Metanephros (tissue), 2 donors: Measurements from ENCODE around the gene STX1B. TPM values are rescaled to one million over a fixed set of nuclear protein-coding genes. Genes with fewer than 3 reads are reported as not detected.

Source experiments
- small RNA-seq: library from RNA; depleted of rRNA; stranded (forward); fragments of <200 nt; gene quantifications from one replicate; pipeline ENCODE3, GENCODE V24; 2014; ENCODE audit warnings: low replicate concordance
- total RNA-seq: library from RNA; depleted of rRNA; stranded (reverse); fragments of >200 nt; gene quantifications from one replicate; pipeline ENCODE4 v1.2.3, GENCODE V29; 2014

Gene STX1B
- 2.6 TPM for total RNA-seq

GRCh38 chr16:31010585-31011325, at the start of gene STX1B:
TSS of gene STX1B (minus strand) at chr16:31010638. CDS start at chr16:31010396, 242 bp downstream.

GRCh38 chr16:31032736-31033708, 22.6 kb upstream of the STX1B start, which contains the start of gene STX4:
TSS of gene STX4 (plus strand) at chr16:31033558. CDS start at chr16:31033806, 248 bp downstream.

GRCh38 chr16:30984669-30985400, 25.6 kb downstream of the STX1B start, which contains the start of gene HSD3B7:
TSS of gene HSD3B7 (plus strand) at chr16:30985207. CDS start at chr16:30985659, 452 bp downstream.

GRCh38 chr16:30957456-30958174, 52.8 kb downstream of the STX1B start, which contains the start of gene SETD1A:
TSS of gene SETD1A (plus strand) at chr16:30957754. CDS start at chr16:30958732, 978 bp downstream.

GRCh38 chr16:30948667-30949649, 61.5 kb downstream of the STX1B start, which contains the start of gene ORAI3:
TSS of gene ORAI3 (plus strand) at chr16:30949068. CDS start at chr16:30949290, 222 bp downstream.

Small RNAs within 50 kb of the gene (small RNA-seq; reads per million reads assigned to genes)
- not detected for gene AC135048.1

Other genes starting within 250 kb of the STX1B start
- 7.0 TPM for gene CFAP119, start 248.6 kb downstream of the STX1B start, total RNA-seq
- 92.8 TPM for gene RNF40, start 248.3 kb downstream of the STX1B start, total RNA-seq
- gene ZNF629, start 223.4 kb downstream of the STX1B start, total RNA-seq = 17.5 TPM
- 34.0 TPM for gene BCL7C, start 116.6 kb downstream of the STX1B start, total RNA-seq
- gene CTF1, start 114.0 kb downstream of the STX1B start, total RNA-seq = 4.8 TPM
- gene FBXL19, start 87.1 kb downstream of the STX1B start, total RNA-seq = 18.0 TPM
- gene ORAI3, start 61.6 kb downstream of the STX1B start, total RNA-seq = 21.8 TPM
- gene SETD1A, start 52.9 kb downstream of the STX1B start, total RNA-seq = 9.5 TPM
- 11.3 TPM for gene HSD3B7, start 25.4 kb downstream of the STX1B start, total RNA-seq
- 30.0 TPM for gene STX4, start 22.9 kb upstream of the STX1B start, total RNA-seq
- 6.5 TPM for gene ZNF668, start 63.6 kb upstream of the STX1B start, total RNA-seq
- gene ZNF646, start 63.8 kb upstream of the STX1B start, total RNA-seq = 17.9 TPM
- gene PRSS53, start 78.3 kb upstream of the STX1B start, total RNA-seq = 1.1 TPM
- 58.7 TPM for gene VKORC1, start 84.2 kb upstream of the STX1B start, total RNA-seq
- 32.8 TPM for gene BCKDK, start 97.7 kb upstream of the STX1B start, total RNA-seq
- gene KAT8, start 107.0 kb upstream of the STX1B start, total RNA-seq = 59.0 TPM
- 30.2 TPM for gene PRSS8, start 125.1 kb upstream of the STX1B start, total RNA-seq
- 0.76 TPM for gene PRSS36, start 139.4 kb upstream of the STX1B start, total RNA-seq
- gene FUS, start 169.5 kb upstream of the STX1B start, total RNA-seq = 151 TPM
- 23.4 TPM for gene PYCARD, start 192.1 kb upstream of the STX1B start, total RNA-seq
- gene TRIM72, start 203.5 kb upstream of the STX1B start, total RNA-seq = 13.8 TPM
- gene PYDC1, start 206.5 kb upstream of the STX1B start, total RNA-seq = not detected
- gene ITGAM, start 249.3 kb upstream of the STX1B start, total RNA-seq = 10.9 TPM